Subcutaneous adipose tissue (tissue), 4 donors: ENCODE measurements around the gene CXCL11. TPM values are rescaled to one million over a fixed set of nuclear protein-coding genes. Genes with fewer than 3 reads are reported as not detected.

Source experiments
- total RNA-seq, 4 donors: library from RNA; depleted of rRNA; stranded (reverse); fragments of >200 nt; gene quantifications; one replicate each; pipeline ENCODE4 v1.1.0, GENCODE V29; 2016
- TF ChIP-seq, protein P1 (sequence below): fragments of 450-650 bp; IDR thresholded peaks from one replicate; pipeline ENCODE4 v1.5.1; 2016; ENCODE audit warnings: low read depth, mild to moderate bottlenecking, control low read depth, antibody characterized with exemption, moderate library complexity

CXCL11 gene
- total RNA-seq, 4 donors from 2014 or later, result 0.34 to 0.75 TPM; not detected in 2

DNA sequence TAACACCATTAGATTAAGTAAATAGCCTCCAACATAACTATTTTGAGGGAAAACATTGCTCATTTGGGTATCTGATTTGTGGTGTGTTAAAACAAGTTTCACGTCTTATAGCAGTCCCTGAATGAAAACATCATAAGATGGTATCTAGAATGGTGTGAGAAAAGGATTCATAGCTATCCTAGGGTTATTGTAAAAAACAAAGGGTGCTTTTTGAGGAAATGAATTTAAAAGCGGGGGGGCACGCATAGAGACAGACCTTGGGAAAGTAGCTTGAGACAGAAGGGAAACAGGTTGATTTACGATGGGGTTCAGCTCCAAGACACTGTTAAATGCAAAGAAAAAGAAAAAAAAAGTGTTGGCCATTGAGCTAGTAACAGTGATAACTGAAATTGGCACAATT lies 11.8 kb downstream of the CXCL11 start:
- TF ChIP-seq, protein P1, sequence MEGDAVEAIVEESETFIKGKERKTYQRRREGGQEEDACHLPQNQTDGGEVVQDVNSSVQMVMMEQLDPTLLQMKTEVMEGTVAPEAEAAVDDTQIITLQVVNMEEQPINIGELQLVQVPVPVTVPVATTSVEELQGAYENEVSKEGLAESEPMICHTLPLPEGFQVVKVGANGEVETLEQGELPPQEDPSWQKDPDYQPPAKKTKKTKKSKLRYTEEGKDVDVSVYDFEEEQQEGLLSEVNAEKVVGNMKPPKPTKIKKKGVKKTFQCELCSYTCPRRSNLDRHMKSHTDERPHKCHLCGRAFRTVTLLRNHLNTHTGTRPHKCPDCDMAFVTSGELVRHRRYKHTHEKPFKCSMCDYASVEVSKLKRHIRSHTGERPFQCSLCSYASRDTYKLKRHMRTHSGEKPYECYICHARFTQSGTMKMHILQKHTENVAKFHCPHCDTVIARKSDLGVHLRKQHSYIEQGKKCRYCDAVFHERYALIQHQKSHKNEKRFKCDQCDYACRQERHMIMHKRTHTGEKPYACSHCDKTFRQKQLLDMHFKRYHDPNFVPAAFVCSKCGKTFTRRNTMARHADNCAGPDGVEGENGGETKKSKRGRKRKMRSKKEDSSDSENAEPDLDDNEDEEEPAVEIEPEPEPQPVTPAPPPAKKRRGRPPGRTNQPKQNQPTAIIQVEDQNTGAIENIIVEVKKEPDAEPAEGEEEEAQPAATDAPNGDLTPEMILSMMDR, result no peak

DNA sequence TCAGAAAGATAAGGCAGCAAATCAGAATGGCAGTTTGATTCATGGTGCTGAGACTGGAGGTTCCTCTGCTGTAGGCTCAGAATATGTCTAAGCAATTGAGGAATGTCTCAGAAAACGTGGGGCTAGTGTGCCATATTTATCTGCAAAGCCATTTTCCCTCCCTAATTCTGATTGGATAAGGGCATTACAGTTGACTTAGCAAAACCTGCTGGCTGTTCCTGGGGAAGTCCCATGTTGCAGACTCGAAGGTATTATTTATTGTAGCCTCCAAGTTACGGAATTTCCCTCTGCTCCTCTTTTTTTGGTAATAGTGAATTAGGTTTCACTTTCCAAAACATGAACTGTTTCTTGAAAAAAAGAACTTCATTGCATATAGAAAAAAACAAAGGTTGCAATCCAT lies 12.5 kb downstream of the CXCL11 start, which contains the start of gene CXCL10:
CXCL10 (minus strand) TSS at position 109 of the 400 bp plus-strand sequence; CDS start at position 43, 66 bp downstream.
- TF ChIP-seq, protein P1, result no peak

DNA sequence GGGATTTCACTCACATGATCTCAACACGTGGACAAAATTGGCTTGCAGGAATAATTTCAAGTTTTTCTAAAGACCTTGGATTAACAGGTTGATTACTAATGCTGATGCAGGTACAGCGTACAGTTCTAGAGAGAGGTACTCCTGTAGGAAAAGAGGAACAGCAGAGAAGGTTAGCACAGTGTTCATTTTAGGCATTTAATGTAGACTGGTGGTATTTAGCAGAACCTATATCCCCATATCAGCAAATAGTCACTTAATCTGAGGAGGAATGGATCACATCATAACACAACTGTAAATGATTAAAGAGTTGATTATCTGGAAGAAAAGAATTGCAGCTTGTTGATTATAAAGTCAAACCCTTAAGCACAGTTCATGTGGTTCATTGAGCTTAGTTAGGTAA lies 13.2 kb downstream of the CXCL11 start:
- TF ChIP-seq, protein P1, result no peak

DNA sequence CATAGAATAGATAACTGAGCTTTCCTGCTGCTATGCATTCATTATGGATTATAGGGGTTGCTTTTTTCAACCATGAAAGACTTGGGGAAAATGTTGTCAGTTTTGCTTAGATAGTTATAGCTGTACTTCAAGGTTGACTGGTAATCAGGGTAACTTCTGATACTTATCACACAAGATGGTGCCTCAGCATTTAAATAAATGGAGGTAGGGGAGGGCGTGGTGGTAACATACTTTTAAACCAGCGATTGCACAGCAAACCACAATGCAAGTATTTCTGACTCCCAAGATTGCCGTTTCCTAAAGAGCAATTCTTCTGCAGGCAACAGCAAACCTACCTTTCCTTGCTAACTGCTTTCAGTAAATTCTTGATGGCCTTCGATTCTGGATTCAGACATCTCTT lies 13.8 kb downstream of the CXCL11 start:
- TF ChIP-seq, protein P1, result no peak

DNA sequence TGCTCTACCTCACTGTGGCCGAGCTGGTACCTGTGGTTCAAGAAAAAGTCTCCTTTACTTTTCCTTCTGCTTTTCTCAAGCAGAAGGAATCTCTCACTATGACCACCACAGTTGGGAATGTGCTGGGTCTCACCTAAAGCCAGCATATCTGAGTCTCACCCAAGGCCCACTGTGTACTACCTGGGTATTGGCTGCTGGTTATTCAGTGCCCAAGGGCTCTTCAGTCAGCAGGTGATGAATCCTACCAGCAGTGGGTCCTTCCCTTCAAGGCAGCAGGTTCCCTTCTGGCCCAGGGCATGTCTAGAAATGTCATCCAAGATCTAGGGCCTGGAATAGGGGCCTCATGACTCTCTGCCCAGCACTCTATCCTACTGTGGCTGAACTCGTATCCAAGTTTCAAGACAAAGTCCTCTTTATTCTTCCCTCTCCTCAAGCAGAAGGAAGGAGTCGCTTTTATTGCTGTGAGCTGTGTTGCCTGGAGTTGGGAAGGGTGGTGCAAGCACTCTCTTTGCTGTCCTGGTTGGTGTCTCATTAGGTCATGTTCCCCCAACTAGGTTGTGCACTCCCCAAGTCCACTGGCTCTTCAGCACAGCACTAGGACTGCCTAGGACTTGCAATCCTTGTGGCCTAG lies 18.7 kb downstream of the CXCL11 start:
- TF ChIP-seq, protein P1, result no peak

DNA sequence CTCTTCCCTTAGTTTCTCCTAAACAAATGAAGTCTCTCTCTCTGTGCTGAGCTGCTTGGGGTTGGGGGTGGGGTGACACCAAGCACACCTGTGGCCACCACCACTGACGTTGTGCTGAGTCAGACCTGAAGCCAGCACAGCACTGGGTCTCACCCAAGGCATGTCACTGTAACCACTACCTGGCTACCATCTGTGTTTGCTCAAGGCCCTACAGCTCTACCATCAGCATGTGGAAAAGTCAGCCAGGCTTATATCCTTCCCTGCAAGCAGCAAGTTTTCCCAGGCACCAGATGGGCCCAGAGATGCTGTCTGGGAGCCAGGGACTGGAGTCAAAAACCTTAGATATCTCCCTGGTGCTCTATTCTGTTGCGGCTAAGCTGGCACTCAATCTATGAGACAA lies 19.5 kb downstream of the CXCL11 start:
- TF ChIP-seq, protein P1, result no peak

DNA sequence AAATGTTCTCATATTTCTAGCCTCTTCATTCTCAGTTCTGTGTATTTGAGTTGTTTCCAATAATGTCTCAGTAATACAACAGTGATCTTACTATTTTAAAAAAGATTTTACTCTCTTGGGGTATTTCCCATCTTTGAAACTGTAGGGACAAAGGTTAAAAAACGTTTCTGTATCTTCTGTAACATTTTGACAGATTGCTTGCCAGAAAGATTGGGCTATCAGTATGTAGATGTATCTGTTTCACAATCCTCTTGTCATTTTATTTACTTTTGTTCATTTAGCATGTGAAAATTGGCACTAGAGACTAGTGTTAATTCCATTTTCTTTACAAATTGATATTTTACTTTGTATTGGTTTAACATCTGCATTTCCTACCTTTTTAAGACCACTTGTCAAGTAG lies 22.3 kb downstream of the CXCL11 start:
- TF ChIP-seq, protein P1, result no peak
